ENCODE data around the gene ADAMTS8. TPM values are rescaled to one million over a fixed set of nuclear protein-coding genes. Genes with fewer than 3 reads are reported as not detected.

ADAMTS8 gene
- total RNA-seq, 4 donors from 2014 or later = 1.2 to 7.3 (median 4.6) TPM

- no peaks in the 10 kb centered on the region for H3K36me3 ChIP-seq
- H3K9me3 ChIP-seq = no peaks in the 10 kb centered on the region
- no peak overlapping the region for H3K4me3 ChIP-seq
- H3K4me1 ChIP-seq = peaks cover 0 to 5% of the 10 kb centered on the region in 2 donors
- H3K27me3 ChIP-seq = no peaks in the 10 kb centered on the region
- no peak for DNase-seq
- H3K27ac ChIP-seq = no peak overlapping the region
- TF ChIP-seq POLR2A (IDR thresholded peaks at IDR 0.05) = no peak
- no peak for TF ChIP-seq CTCF (IDR thresholded peaks at IDR 0.05)
- intact Hi-C loops (cut with DNase I; ENCODE audit: low total_unique reads) = no loop called here
Observed at GRCh38 chr11:130459521-130459920, 31.1 kb upstream of the ADAMTS8 start.

GRCh38 chr11:130458410-130458729 lies 30.0 kb upstream of the ADAMTS8 start:
- H3K9me3 ChIP-seq = no peaks in the 10 kb centered on the region
- peaks cover 0 to 5% of the 10 kb centered on the region in 2 donors for H3K4me1 ChIP-seq
- no peak overlapping the region for H3K4me3 ChIP-seq
- H3K27me3 ChIP-seq = no peaks in the 10 kb centered on the region
- TF ChIP-seq POLR2A (IDR thresholded peaks at IDR 0.05) = no peak
- TF ChIP-seq CTCF (IDR thresholded peaks at IDR 0.05) = no peak
- DNase-seq = no peak
- H3K36me3 ChIP-seq = no peaks in the 10 kb centered on the region
- H3K27ac ChIP-seq = peak overlapping the region in 1 of 2 donors; percentile 45
- intact Hi-C loops (cut with DNase I; ENCODE audit: low total_unique reads) = no loop called here

- no peak overlapping the region for H3K4me3 ChIP-seq
- intact Hi-C loops (cut with DNase I; ENCODE audit: low total_unique reads) = no loop called here
- peak overlapping the region; percentile 38 to 45 for H3K27ac ChIP-seq
- peak in 1 of 2 donors; percentile 49 for DNase-seq
- peaks cover 0 to 5% of the 10 kb centered on the region in 2 donors for H3K4me1 ChIP-seq
- TF ChIP-seq POLR2A (IDR thresholded peaks at IDR 0.05) (no peak), CTCF (IDR thresholded peaks at IDR 0.05) (no peak)
- no peaks in the 10 kb centered on the region for H3K27me3 ChIP-seq
- H3K9me3 ChIP-seq = no peaks in the 10 kb centered on the region
- H3K36me3 ChIP-seq = no peaks in the 10 kb centered on the region
Observed at GRCh38 chr11:130457623-130458409, 29.4 kb upstream of the ADAMTS8 start.

GRCh38 chr11:130456286-130456685 lies 27.9 kb upstream of the ADAMTS8 start:
- Histone ChIP-seq H3K36me3 (no peaks in the 10 kb centered on the region), H3K9me3 (no peaks in the 10 kb centered on the region), H3K4me3 (no peak overlapping the region), H3K27me3 (no peaks in the 10 kb centered on the region), H3K27ac (no peak overlapping the region), H3K4me1 (peaks cover 0 to 5% of the 10 kb centered on the region in 2 donors)
- DNase-seq = no peak
- intact Hi-C loops (cut with DNase I; ENCODE audit: low total_unique reads) = no loop called here
- no peak for TF ChIP-seq CTCF (IDR thresholded peaks at IDR 0.05)
- no peak for TF ChIP-seq POLR2A (IDR thresholded peaks at IDR 0.05)

GRCh38 chr11:130455483-130456127 lies 27.2 kb upstream of the ADAMTS8 start:
- intact Hi-C loops (cut with DNase I; ENCODE audit: low total_unique reads) = no loop called here
- TF ChIP-seq POLR2A (IDR thresholded peaks at IDR 0.05) (no peak), CTCF (IDR thresholded peaks at IDR 0.05) (no peak)
- no peaks in the 10 kb centered on the region for H3K36me3 ChIP-seq
- no peaks in the 10 kb centered on the region for H3K9me3 ChIP-seq
- no peaks in the 10 kb centered on the region for H3K27me3 ChIP-seq
- DNase-seq = no peak
- H3K4me1 ChIP-seq = peaks cover 0 to 5% of the 10 kb centered on the region in 2 donors
- no peak overlapping the region for H3K27ac ChIP-seq
- no peak overlapping the region for H3K4me3 ChIP-seq
